H1 (cell line): ENCODE measurements around the gene TP53I13. TPM values are rescaled to one million over a fixed set of nuclear protein-coding genes. Genes with fewer than 3 reads are reported as not detected.
A peak's percentile ranks its signal among the peaks of the same experiment; 100 is the strongest.

ENCODE experiments used
- CTCF ChIA-PET: fragments of 300-600 bp; sonication (Branson Sonifier 250); formaldehyde crosslinking; loops from one replicate; lab custom pipeline; 2021; ENCODE audit not compliant: partially characterized antibody; lab: Charles Lee
- POLR2A ChIA-PET: fragments of 300-600 bp; sonication (Branson Sonifier 250); formaldehyde crosslinking; loops from one replicate; lab custom pipeline; 2021; ENCODE audit warnings: inconsistent platforms; ENCODE audit not compliant: partially characterized antibody; lab: Charles Lee
- DNase-seq, 2 experiments: peaks; one replicate each; pipeline versions ENCODE4 v3.0.0 to v3.0.0-alpha.2; 2010 to 2022; ENCODE audit warnings: low spot score in 2 of 2, low read depth in 1 of 2, mixed read lengths in 1 of 2
- FAIRE-seq: peaks from 2 replicates; lab custom pipeline; 2011; peaks lifted over from hg19 to GRCh38; lab: Jason Lieb, UNC
- H2AFZ ChIP-seq: 2 replicates; pipeline ENCODE4 v1.8.1; 2012; ENCODE audit warnings: low read length, inconsistent platforms
- H2AK5ac ChIP-seq: 2 replicates; pipeline ENCODE4 v1.6.1; 2013; ENCODE audit warnings: low read depth, low read length
- H2BK120ac ChIP-seq: replicated peaks from 2 replicates; pipeline ENCODE3; 2013; ENCODE audit warnings: low read depth, low read length, inconsistent platforms
- H2BK12ac ChIP-seq: 2 replicates; pipeline ENCODE4 v1.6.1; 2013; ENCODE audit warnings: low read depth, low read length
- H2BK15ac ChIP-seq: 2 replicates; pipeline ENCODE4 v1.6.1; 2013; ENCODE audit warnings: low read length
- H2BK20ac ChIP-seq: 2 replicates; pipeline ENCODE4 v1.6.1; 2013; ENCODE audit warnings: low read length
- H2BK5ac ChIP-seq: 2 replicates; pipeline ENCODE4 v1.6.1; 2013; ENCODE audit warnings: low read depth, low read length
- H3K14ac ChIP-seq: 2 replicates; pipeline ENCODE4 v1.6.1; 2013; ENCODE audit warnings: inconsistent platforms; ENCODE audit not compliant: insufficient read length
- H3K18ac ChIP-seq: 2 replicates; pipeline ENCODE4 v1.6.1; 2013; ENCODE audit warnings: low read length; ENCODE audit errors: extremely low read depth
- H3K23ac ChIP-seq: 2 replicates; pipeline ENCODE4 v1.6.1; 2013; ENCODE audit warnings: inconsistent platforms; ENCODE audit not compliant: insufficient read length
- H3K23me2 ChIP-seq: 2 replicates; pipeline ENCODE4 v1.6.1; 2013; ENCODE audit warnings: low read depth, low read length
- H3K27ac ChIP-seq: 2 replicates; pipeline ENCODE4 v1.6.1; 2011; ENCODE audit warnings: low read depth, low read length, inconsistent platforms
- H3K27me3 ChIP-seq, 4 experiments: replicated peaks in 1 of 4; 1 replicate in 1 of 4; 2 replicates in 3 of 4; pipeline versions ENCODE4 v1.6.1 to v1.8.1; 2011 to 2013; ENCODE audit warnings: low read length in 3 of 4, mild to moderate bottlenecking in 3 of 4, inconsistent platforms in 2 of 4, mixed read lengths in 2 of 4, moderate library complexity in 1 of 4; ENCODE audit not compliant: control insufficient read depth in 3 of 4, insufficient read depth in 3 of 4; ENCODE audit errors: extremely low read depth in 1 of 4
- H3K36me3 ChIP-seq, 4 experiments: 2 replicates each; pipeline versions ENCODE4 v1.6.1 to v1.8.1; 2011 to 2013; ENCODE audit warnings: mild to moderate bottlenecking in 4 of 4, low read length in 3 of 4, moderate library complexity in 2 of 4, control low read depth in 1 of 4, inconsistent platforms in 1 of 4; ENCODE audit not compliant: insufficient read depth in 4 of 4, control insufficient read depth in 2 of 4
- H3K4ac ChIP-seq: replicated peaks from 2 replicates; pipeline ENCODE3; 2013; ENCODE audit warnings: low read length, low read depth, mixed read lengths, inconsistent platforms; ENCODE audit not compliant: insufficient read length
- H3K4me1 ChIP-seq, 4 experiments: replicated peaks in 1 of 4; 1 replicate in 1 of 4; 2 replicates in 3 of 4; pipeline versions ENCODE4 v1.6.1 to v1.8.1; 2011 to 2013; ENCODE audit warnings: low read length in 3 of 4, inconsistent platforms in 2 of 4, mixed read lengths in 1 of 4; ENCODE audit not compliant: insufficient read depth in 4 of 4, control insufficient read depth in 3 of 4
- H3K4me2 ChIP-seq, 2 experiments: 2 replicates each; pipeline versions ENCODE4 v1.6.1 to v1.8.1; 2011 to 2013; ENCODE audit warnings: low read depth in 2 of 2, low read length in 2 of 2, control low read depth in 1 of 2, inconsistent platforms in 1 of 2, mild to moderate bottlenecking in 1 of 2; ENCODE audit not compliant: insufficient read depth in 1 of 2
- H3K4me3 ChIP-seq, 4 experiments: fragments of 200-600, 300-600 bp in 1 of 4; sonication (generic), shearing (Covaris generic), sonication (Bioruptor Twin) in 1 of 4; 2 replicates each; pipeline versions ENCODE4 v1.5.1 to v1.8.1; 2011 to 2016; ENCODE audit warnings: low read length in 4 of 4, low read depth in 3 of 4, control low read depth in 2 of 4, inconsistent platforms in 2 of 4, mild to moderate bottlenecking in 2 of 4, mixed read lengths in 1 of 4, moderate library complexity in 1 of 4; ENCODE audit not compliant: insufficient read depth in 2 of 4; ENCODE audit errors: extremely low read depth in 1 of 4
- H3K56ac ChIP-seq: replicated peaks from 2 replicates; pipeline ENCODE3; 2013; ENCODE audit warnings: low read depth, mild to moderate bottlenecking, mixed read lengths, low read length, inconsistent platforms; ENCODE audit not compliant: insufficient read length
- H3K79me1 ChIP-seq: 2 replicates; pipeline ENCODE4 v1.6.1; 2013; ENCODE audit warnings: low read depth, low read length, control low read depth
- H3K79me2 ChIP-seq, 2 experiments: 2 replicates each; pipeline versions ENCODE4 v1.6.1 to v1.8.1; 2012 to 2013; ENCODE audit warnings: low read length in 2 of 2, mild to moderate bottlenecking in 2 of 2, inconsistent platforms in 1 of 2; ENCODE audit not compliant: insufficient read depth in 2 of 2, control insufficient read depth in 1 of 2
- H3K9ac ChIP-seq, 4 experiments: replicated peaks in 1 of 4; 1 replicate in 1 of 4; 2 replicates in 3 of 4; pipeline versions ENCODE4 v1.6.1 to v1.8.1; 2011 to 2013; ENCODE audit warnings: low read depth in 3 of 4, low read length in 3 of 4, control low read depth in 2 of 4, mild to moderate bottlenecking in 2 of 4, moderate library complexity in 2 of 4, inconsistent platforms in 1 of 4; ENCODE audit errors: extremely low read depth in 1 of 4
- H3K9me3 ChIP-seq, 2 experiments: 2 replicates each; pipeline versions ENCODE4 v1.6.1 to v1.8.1; 2012 to 2013; ENCODE audit warnings: mild to moderate bottlenecking in 2 of 2, moderate library complexity in 2 of 2, control low read depth in 1 of 2, inconsistent platforms in 1 of 2, low read depth in 1 of 2, low read length in 1 of 2, mixed read lengths in 1 of 2; ENCODE audit not compliant: insufficient read depth in 2 of 2
- H4K20me1 ChIP-seq, 2 experiments: replicated peaks in 1 of 2; 2 replicates each; pipeline versions ENCODE3 to v1.8.1; 2011 to 2013; ENCODE audit warnings: inconsistent platforms in 2 of 2, low read length in 2 of 2, mild to moderate bottlenecking in 1 of 2; ENCODE audit not compliant: insufficient read depth in 2 of 2, control insufficient read depth in 1 of 2
- H4K5ac ChIP-seq: 2 replicates; pipeline ENCODE4 v1.6.1; 2013; ENCODE audit warnings: low read length, low read depth, mixed read lengths, inconsistent platforms; ENCODE audit not compliant: insufficient read length
- H4K8ac ChIP-seq: 2 replicates; pipeline ENCODE4 v1.8.0; 2013; ENCODE audit warnings: mild to moderate bottlenecking, moderate library complexity, low read length, inconsistent platforms; ENCODE audit not compliant: insufficient read depth; ENCODE audit errors: extremely low read depth
- H4K91ac ChIP-seq: replicated peaks from 2 replicates; pipeline ENCODE3; 2013; ENCODE audit warnings: low read length, mixed read lengths, inconsistent platforms; ENCODE audit not compliant: insufficient read length
- ASH2L ChIP-seq: fragments of 200-600, 300-600 bp; sonication (generic); IDR thresholded peaks from one replicate; pipeline ENCODE4 v1.7.1; 2017; ENCODE audit warnings: low read length
- CREB1 ChIP-seq: IDR thresholded peaks from 2 replicates; pipeline ENCODE4 v1.6.1; 2012; ENCODE audit warnings: inconsistent platforms
- GABPA ChIP-seq: IDR thresholded peaks from 2 replicates; pipeline ENCODE4 v1.6.1; 2011; ENCODE audit warnings: mild to moderate bottlenecking, low read length, moderate library complexity, borderline replicate concordance; ENCODE audit not compliant: insufficient read depth
- PHF8 ChIP-seq: fragments of 200-600 bp; sonication (generic); conservative IDR thresholded peaks from 2 replicates; pipeline ENCODE4 v1.7.1; 2012; ENCODE audit warnings: low read depth, mild to moderate bottlenecking, inconsistent platforms, low read length, moderate library complexity
- RBBP5 ChIP-seq: IDR thresholded peaks from 2 replicates; pipeline ENCODE4 v1.7.1; 2012; ENCODE audit warnings: low read depth, mild to moderate bottlenecking, inconsistent platforms, low read length, moderate library complexity, borderline replicate concordance
- RNF2 ChIP-seq: fragments of 200-900, 300-1000 bp; sonication (generic); IDR thresholded peaks from 2 replicates; pipeline ENCODE4 v1.7.1; 2016; ENCODE audit warnings: borderline replicate concordance, low read depth, mild to moderate bottlenecking, antibody characterized with exemption, low read length; ENCODE audit not compliant: poor library complexity, severe bottlenecking; ENCODE audit errors: missing control alignments
- SIN3A ChIP-seq, 2 experiments: IDR thresholded peaks in 1 of 2; conservative IDR thresholded peaks in 1 of 2; 2 replicates each; pipeline ENCODE4 v1.6.1; 2011 to 2012; ENCODE audit warnings: low read length in 2 of 2, improper control_type of control experiment in 1 of 2, low read depth in 1 of 2, mild to moderate bottlenecking in 1 of 2
- SIX5 ChIP-seq: IDR thresholded peaks from 2 replicates; pipeline ENCODE4 v1.6.1; 2011; ENCODE audit warnings: mild to moderate bottlenecking, low read depth, low read length
- WGBS, 2 experiments: shearing (Covaris generic) in 1 of 2; methylation state at CpG; one replicate each; pipeline versions ENCODE4 v1.1.6 to v1.1.7; 2013 to 2015; ENCODE audit warnings: low lambda C conversion rate in 2 of 2, mixed read lengths in 2 of 2, inconsistent platforms in 1 of 2, low coverage in 1 of 2, missing lambda C conversion rate in 1 of 2; ENCODE audit not compliant: insufficient replicate concordance in 2 of 2, insufficient coverage in 1 of 2, insufficient read length in 1 of 2; ENCODE audit errors: extremely low coverage in 1 of 2, missing lambda C conversion rate in 1 of 2; 5-methylcytosine and 5-hydroxymethylcytosine counted together
- polyA plus RNA-seq, 7 experiments: library from polyadenylated mRNA; depleted of rRNA in 3 of 7; stranded (reverse) in 5 of 7; unstranded in 2 of 7; fragments of >200 nt in 5 of 7; fragments of 200-250 nt in 2 of 7; gene quantifications; 1 replicate in 5 of 7; 2 replicates in 1 of 7; 4 replicates in 1 of 7; pipeline versions ENCODE4 v1.2.1 to v1.2.3, GENCODE V29; 2011 to 2013; ENCODE audit warnings: missing spikeins in 2 of 7, mixed read lengths in 2 of 7
- total RNA-seq: library from RNA; stranded (reverse); fragmentation: NEBNext Ultra II Directional; extraction: Animal tissue kit (Norgen Biotek cat#: 25700); gene quantifications from 2 replicates; pipeline ENCODE4 v1.2.1, GENCODE V29; 2021
- TF ChIP-seq, protein P1 (sequence below): IDR thresholded peaks from 2 replicates; pipeline ENCODE4 v1.6.1; 2012; ENCODE audit warnings: low read length, inconsistent platforms

Gene TP53I13
- total and polyA plus RNA-seq, 2 of the 8 experiments (the other 6 are each of a cell fraction or from before 2014, with no cell fraction given): 22.4 to 35.7 TPM

DNA sequence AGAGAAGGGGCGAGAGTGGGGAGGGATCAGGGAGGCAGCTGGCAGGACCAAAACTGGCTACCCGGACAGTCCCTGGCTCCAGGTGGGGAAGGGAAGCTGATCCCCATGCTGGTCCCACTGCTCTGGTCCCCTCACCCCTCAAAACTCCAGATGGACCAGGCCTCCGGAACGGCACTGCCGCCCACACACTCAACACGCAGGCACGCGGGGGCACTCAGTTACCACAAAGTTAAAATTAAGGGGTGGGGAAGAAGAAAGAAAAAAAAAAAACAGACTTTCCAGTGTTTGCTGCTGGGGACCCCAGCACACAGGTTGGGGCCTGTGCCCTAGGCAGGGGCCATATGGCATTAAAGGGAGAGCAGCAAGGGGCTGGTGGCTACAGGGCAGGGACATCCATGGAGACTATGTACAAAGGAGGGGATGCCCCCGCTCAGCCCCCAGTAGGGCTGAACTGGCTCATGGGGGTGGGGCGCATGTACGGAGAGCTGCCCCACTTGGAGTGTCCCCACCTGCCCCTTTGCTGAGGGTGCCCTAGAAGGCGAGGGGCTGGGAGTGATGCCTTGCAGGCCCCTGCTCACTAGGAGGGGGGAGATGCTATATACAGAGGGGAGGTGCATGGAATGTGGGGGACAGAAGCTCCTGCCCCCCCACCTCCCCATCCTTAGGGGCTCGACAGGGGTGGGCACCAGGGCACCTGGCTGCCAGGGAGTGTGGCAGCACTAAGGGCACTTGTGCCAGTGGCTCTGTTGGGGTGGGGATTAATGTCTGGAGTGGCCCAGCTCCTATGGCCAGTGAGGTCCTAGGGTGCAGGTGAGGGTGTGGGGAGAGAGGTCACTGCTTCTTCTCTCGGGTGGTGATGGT, 5.6 kb downstream of the TP53I13 start:
- DNase-seq: no peak
- H3K4ac ChIP-seq: no peak overlapping the region
- no peak overlapping the region for H2AK5ac ChIP-seq
- CTCF ChIA-PET: interaction anchor here (0.6 to 15.3 kb wide), 17 partner anchors 9 to 352 kb away, joined by 3 to 193 read pairs (median 5); partner anchors contain the start of genes ANKRD13B and CORO6
- WGBS, 2 experiments: 86% methylated on average over 13 of the region's 14 CpGs; no CpG with 5 or more reads in 1 of the 2 experiments
- no peak overlapping the region for H2BK20ac ChIP-seq
- H3K56ac ChIP-seq: no peak overlapping the region
- H3K27me3 ChIP-seq: peaks cover 0 to 11% (median 5%) of the 10 kb centered on the region in 4 experiments; a peak in 4 of 7 replicates
- no peak overlapping the region for H3K9ac ChIP-seq
- H2BK12ac ChIP-seq: no peak overlapping the region
- no peak for FAIRE-seq
- H3K14ac ChIP-seq: no peak overlapping the region
- H4K8ac ChIP-seq: peak overlapping the region; percentile 78; the same call in 1 of the 2 replicates
- POLR2A ChIA-PET: interaction anchor here (0.8 to 2.7 kb wide), 10 partner anchors 7 to 280 kb away, joined by 3 to 8 read pairs (median 3); partner anchors contain the start of genes ABHD15 and NUFIP2
- no peak overlapping the region for H2BK15ac ChIP-seq
- no peak overlapping the region for H3K23ac ChIP-seq
- H4K91ac ChIP-seq: no peak overlapping the region
- peaks cover 1% of the 10 kb centered on the region for H3K23me2 ChIP-seq
- no peak overlapping the region for H3K4me3 ChIP-seq
- H3K4me1 ChIP-seq: peaks cover 0 to 6% (median 3%) of the 10 kb centered on the region in 4 experiments; a peak in 5 of 7 replicates
- no peaks in the 10 kb centered on the region for H3K9me3 ChIP-seq
- H3K79me1 ChIP-seq: no peaks in the 10 kb centered on the region
- no peak overlapping the region for H2AFZ ChIP-seq
- no peak overlapping the region for H2BK120ac ChIP-seq
- peaks cover 9 to 27% (median 15%) of the 10 kb centered on the region in 4 experiments; a peak in 6 of 8 replicates for H3K36me3 ChIP-seq
- no peak overlapping the region for H3K4me2 ChIP-seq
- no peaks in the 10 kb centered on the region for H3K79me2 ChIP-seq
- H3K18ac ChIP-seq: no peak overlapping the region
- H4K20me1 ChIP-seq: peaks cover 1 to 3% of the 10 kb centered on the region in 2 experiments
- no peak overlapping the region for H2BK5ac ChIP-seq
- no peak overlapping the region for H3K27ac ChIP-seq
- H4K5ac ChIP-seq: no peak overlapping the region
- TF ChIP-seq GABPA: no peak
- no peak for TF ChIP-seq SIX5
- TF ChIP-seq, protein P1, sequence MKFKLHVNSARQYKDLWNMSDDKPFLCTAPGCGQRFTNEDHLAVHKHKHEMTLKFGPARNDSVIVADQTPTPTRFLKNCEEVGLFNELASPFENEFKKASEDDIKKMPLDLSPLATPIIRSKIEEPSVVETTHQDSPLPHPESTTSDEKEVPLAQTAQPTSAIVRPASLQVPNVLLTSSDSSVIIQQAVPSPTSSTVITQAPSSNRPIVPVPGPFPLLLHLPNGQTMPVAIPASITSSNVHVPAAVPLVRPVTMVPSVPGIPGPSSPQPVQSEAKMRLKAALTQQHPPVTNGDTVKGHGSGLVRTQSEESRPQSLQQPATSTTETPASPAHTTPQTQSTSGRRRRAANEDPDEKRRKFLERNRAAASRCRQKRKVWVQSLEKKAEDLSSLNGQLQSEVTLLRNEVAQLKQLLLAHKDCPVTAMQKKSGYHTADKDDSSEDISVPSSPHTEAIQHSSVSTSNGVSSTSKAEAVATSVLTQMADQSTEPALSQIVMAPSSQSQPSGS: no peak
- no peak for TF ChIP-seq CREB1
- no peak for TF ChIP-seq RBBP5
- no peak for TF ChIP-seq SIN3A (conservative IDR thresholded peaks at IDR 0.05 in 1 of 2, IDR thresholded peaks at IDR 0.05 in 1 of 2; ENCODE audit: low read depth in 1 of 2, low read length in 2 of 2)
- no peak for TF ChIP-seq PHF8
- no peak for TF ChIP-seq RNF2
- TF ChIP-seq ASH2L: no peak
